ENCODE results near the gene TEKTIP1. TPM values are rescaled to one million over a fixed set of nuclear protein-coding genes. Genes with fewer than 3 reads are reported as not detected.

TEKTIP1 gene
- total and polyA plus RNA-seq, 2 of the 4 experiments (the other 2 are of a cell fraction): not detected

DNA sequence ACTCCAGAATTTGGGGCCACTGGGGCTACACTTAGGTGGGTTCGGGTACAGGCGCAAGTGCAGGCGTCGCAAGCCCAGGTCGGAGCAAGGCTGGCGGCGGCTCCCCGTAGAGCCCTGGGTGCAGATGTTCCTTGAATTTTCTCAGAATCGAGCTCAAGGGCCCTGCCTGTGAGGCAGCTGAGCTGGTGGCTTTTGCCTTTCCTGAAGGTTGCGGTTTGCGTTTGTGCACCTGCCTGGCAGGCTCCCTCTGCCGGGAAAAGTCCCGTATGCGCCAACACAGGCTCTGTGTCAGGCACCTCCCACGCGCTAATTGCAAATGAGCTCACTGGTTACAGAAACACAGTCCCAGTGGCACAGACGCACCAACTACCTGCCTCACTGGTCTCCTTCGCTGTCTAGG, 44.4 kb upstream of the TEKTIP1 start:
- Histone ChIP-seq H2BK15ac (ENCODE audit: low read depth, low read length) (no peak overlapping the region), H4K91ac (ENCODE audit: insufficient read depth, low read depth, low read length) (no peak overlapping the region), H3K4me3 (ENCODE audit: insufficient read depth, low read depth, low read length) (no peak overlapping the region), H3K36me3 (ENCODE audit: control insufficient read depth, insufficient read depth, low read length) (peaks cover 31% of the 10 kb centered on the region), H3K14ac (replicated peaks; ENCODE audit: low read depth, low read length) (no peak overlapping the region), H3K27me3 (ENCODE audit: control insufficient read depth, insufficient read depth, low read length) (no peaks in the 10 kb centered on the region), H3K4me1 (ENCODE audit: control insufficient read depth, insufficient read depth, low read length) (no peaks in the 10 kb centered on the region), H2AFZ (replicated peaks; ENCODE audit: low read length, poor library complexity) (no peak overlapping the region), H2AK9ac (replicated peaks; ENCODE audit: low read depth, low read length, poor library complexity) (no peak overlapping the region), H4K20me1 (ENCODE audit: insufficient read depth, low read length) (no peaks in the 10 kb centered on the region), H4K5ac (ENCODE audit: low read depth, low read length) (no peak overlapping the region), H3K9ac (ENCODE audit: low read depth, low read length) (no peak overlapping the region), H3K79me1 (ENCODE audit: low read depth in 1 of 2, low read length in 2 of 2) (peaks cover under 1 to 31% of the 10 kb centered on the region in 2 experiments; a peak in 3 of 4 replicates), H3K9me3 (ENCODE audit: control insufficient read depth, insufficient read depth, low read length) (no peaks in the 10 kb centered on the region), H3K23ac (ENCODE audit: low read depth, low read length) (no peak overlapping the region), H3K18ac (ENCODE audit: low read depth, low read length) (no peak overlapping the region), H2BK20ac (ENCODE audit: low read depth, low read length) (no peak overlapping the region), H3K4me2 (ENCODE audit: low read depth, low read length) (no peak overlapping the region), H3K56ac (ENCODE audit: extremely low read depth, insufficient read depth, low read length) (no peak overlapping the region), H4K8ac (ENCODE audit: low read depth in 2 of 2, low read length in 2 of 2) (no peak overlapping the region), H2AK5ac (ENCODE audit: low read depth, low read length) (no peak overlapping the region), H3K4ac (ENCODE audit: low read depth, low read length) (no peak overlapping the region), H3K9me1 (ENCODE audit: insufficient read depth, low read length) (peaks cover under 1% of the 10 kb centered on the region; the same call in 1 of the 2 replicates), H2BK5ac (ENCODE audit: low read depth, low read length, poor library complexity, severe bottlenecking) (no peak overlapping the region), H3K27ac (ENCODE audit: insufficient read depth, low read length) (no peak overlapping the region), H2BK120ac (ENCODE audit: low read depth, low read length) (no peak overlapping the region)
- intact Hi-C loops (cut with micrococcal nuclease) (no loop called here), in situ Hi-C loops (cut with MboI; ENCODE audit: low sequenced_read_pairs) (loop anchor here (25.0 kb wide), 1 partner anchor 532 kb away; no protein-coding TSS in a partner anchor), dilution Hi-C loops (cut with HindIII; ENCODE audit: low sequenced_read_pairs, unreplicated experiment) (no loop called here)
- BruUV-seq (replicated peaks): no TSS peak
- WGBS, 2 experiments (ENCODE audit: extremely low coverage in 2 of 2, insufficient read length in 1 of 2): 97% methylated on average over 16 of the region's 18 CpGs; no CpG with 5 or more reads in 1 of the 2 experiments
- TF ChIP-seq, protein P1, sequence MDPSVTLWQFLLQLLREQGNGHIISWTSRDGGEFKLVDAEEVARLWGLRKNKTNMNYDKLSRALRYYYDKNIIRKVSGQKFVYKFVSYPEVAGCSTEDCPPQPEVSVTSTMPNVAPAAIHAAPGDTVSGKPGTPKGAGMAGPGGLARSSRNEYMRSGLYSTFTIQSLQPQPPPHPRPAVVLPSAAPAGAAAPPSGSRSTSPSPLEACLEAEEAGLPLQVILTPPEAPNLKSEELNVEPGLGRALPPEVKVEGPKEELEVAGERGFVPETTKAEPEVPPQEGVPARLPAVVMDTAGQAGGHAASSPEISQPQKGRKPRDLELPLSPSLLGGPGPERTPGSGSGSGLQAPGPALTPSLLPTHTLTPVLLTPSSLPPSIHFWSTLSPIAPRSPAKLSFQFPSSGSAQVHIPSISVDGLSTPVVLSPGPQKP (IDR thresholded peaks at IDR 0.05; ENCODE audit: borderline replicate concordance, low read depth, low read length): no peak
- TF ChIP-seq RCOR1 (IDR thresholded peaks at IDR 0.05; ENCODE audit: insufficient replicate concordance, low read length) (no peak), RFX5 (IDR thresholded peaks at IDR 0.05; ENCODE audit: low read depth, low read length) (no peak), MAFK (IDR thresholded peaks at IDR 0.05; ENCODE audit: low read depth, low read length) (no peak), BHLHE40 (IDR thresholded peaks at IDR 0.05; ENCODE audit: low read depth, low read length) (no peak), CHD1 (IDR thresholded peaks at IDR 0.05; ENCODE audit: low read depth, low read length) (no peak), CEBPB (IDR thresholded peaks at IDR 0.05; ENCODE audit: low read depth, low read length) (no peak), FOS (IDR thresholded peaks at IDR 0.05; ENCODE audit: low read depth, low read length) (no peak), MXI1 (IDR thresholded peaks at IDR 0.05; ENCODE audit: borderline replicate concordance, low read depth, low read length) (no peak), POLR2A (IDR thresholded peaks at IDR 0.05; ENCODE audit: low read depth, low read length) (no peak), MAZ (IDR thresholded peaks at IDR 0.05; ENCODE audit: borderline replicate concordance, low read depth, low read length) (no peak), NFE2L2 (IDR thresholded peaks at IDR 0.05; ENCODE audit: low read depth, low read length) (no peak), SMC3 (IDR thresholded peaks at IDR 0.05; ENCODE audit: low read depth, low read length) (no peak), RAD21 (IDR thresholded peaks at IDR 0.05; ENCODE audit: low read length) (no peak)
- TF ChIP-seq, protein P2, sequence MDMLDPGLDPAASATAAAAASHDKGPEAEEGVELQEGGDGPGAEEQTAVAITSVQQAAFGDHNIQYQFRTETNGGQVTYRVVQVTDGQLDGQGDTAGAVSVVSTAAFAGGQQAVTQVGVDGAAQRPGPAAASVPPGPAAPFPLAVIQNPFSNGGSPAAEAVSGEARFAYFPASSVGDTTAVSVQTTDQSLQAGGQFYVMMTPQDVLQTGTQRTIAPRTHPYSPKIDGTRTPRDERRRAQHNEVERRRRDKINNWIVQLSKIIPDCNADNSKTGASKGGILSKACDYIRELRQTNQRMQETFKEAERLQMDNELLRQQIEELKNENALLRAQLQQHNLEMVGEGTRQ (IDR thresholded peaks at IDR 0.05; ENCODE audit: low read depth, low read length): no peak
- TF ChIP-seq, protein P3, sequence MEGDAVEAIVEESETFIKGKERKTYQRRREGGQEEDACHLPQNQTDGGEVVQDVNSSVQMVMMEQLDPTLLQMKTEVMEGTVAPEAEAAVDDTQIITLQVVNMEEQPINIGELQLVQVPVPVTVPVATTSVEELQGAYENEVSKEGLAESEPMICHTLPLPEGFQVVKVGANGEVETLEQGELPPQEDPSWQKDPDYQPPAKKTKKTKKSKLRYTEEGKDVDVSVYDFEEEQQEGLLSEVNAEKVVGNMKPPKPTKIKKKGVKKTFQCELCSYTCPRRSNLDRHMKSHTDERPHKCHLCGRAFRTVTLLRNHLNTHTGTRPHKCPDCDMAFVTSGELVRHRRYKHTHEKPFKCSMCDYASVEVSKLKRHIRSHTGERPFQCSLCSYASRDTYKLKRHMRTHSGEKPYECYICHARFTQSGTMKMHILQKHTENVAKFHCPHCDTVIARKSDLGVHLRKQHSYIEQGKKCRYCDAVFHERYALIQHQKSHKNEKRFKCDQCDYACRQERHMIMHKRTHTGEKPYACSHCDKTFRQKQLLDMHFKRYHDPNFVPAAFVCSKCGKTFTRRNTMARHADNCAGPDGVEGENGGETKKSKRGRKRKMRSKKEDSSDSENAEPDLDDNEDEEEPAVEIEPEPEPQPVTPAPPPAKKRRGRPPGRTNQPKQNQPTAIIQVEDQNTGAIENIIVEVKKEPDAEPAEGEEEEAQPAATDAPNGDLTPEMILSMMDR (conservative IDR thresholded peaks at IDR 0.05; ENCODE audit: low read depth, low read length): no peak
- ChIA-PET POLR2A (ENCODE audit: unreplicated experiment) (no interaction called here), CTCF (no interaction called here)
- ATAC-seq (ENCODE audit: low read depth) (no peak), DNase-seq (no peak)

Measured in IMR-90 (cell line).